Measurements from ENCODE around the gene PDAP1.

GRCh38 chr7:99451936-99452335, 43.5 kb upstream of the PDAP1 start:
- TF ChIP-seq NR2C2 (IDR thresholded peaks at IDR 0.05; ENCODE audit: borderline replicate concordance, control insufficient read depth, insufficient read length, low read depth), result no peak
- TF ChIP-seq CHD2 (IDR thresholded peaks at IDR 0.05; ENCODE audit: borderline replicate concordance, low read depth, low read length), result no peak
- TF ChIP-seq EGR1 (IDR thresholded peaks at IDR 0.05; ENCODE audit: borderline replicate concordance in 1 of 2, low read depth in 2 of 2, low read length in 2 of 2), result no peak
- no peak for TF ChIP-seq POLR2AphosphoS5 (IDR thresholded peaks at IDR 0.05; ENCODE audit: low read length)
- TF ChIP-seq SMARCA5 (IDR thresholded peaks at IDR 0.05), result no peak
- no peak for TF ChIP-seq CBFB (IDR thresholded peaks at IDR 0.05; ENCODE audit: low read depth)
- no peak for TF ChIP-seq POLR2A (IDR thresholded peaks at IDR 0.05; ENCODE audit: low read depth, low read length)
- TF ChIP-seq CTCF (IDR thresholded peaks at IDR 0.05 in 2 of 3, conservative IDR thresholded peaks at IDR 0.05 in 1 of 3; ENCODE audit: control insufficient read depth in 2 of 3, extremely low read depth in 1 of 3, insufficient read depth in 1 of 3, low read depth in 3 of 3, low read length in 3 of 3), result no peak
- no peak for TF ChIP-seq RFX5 (IDR thresholded peaks at IDR 0.05; ENCODE audit: low read depth, low read length)
- no peak for TF ChIP-seq MYC (IDR thresholded peaks at IDR 0.05; ENCODE audit: insufficient read depth, insufficient read length, insufficient replicate concordance, low read length, severe bottlenecking)
- TF ChIP-seq GABPA (IDR thresholded peaks at IDR 0.05; ENCODE audit: low read depth), result no peak
